Myocyte (in vitro differentiated cells): Measurements from ENCODE around the gene THBD. TPM values are rescaled to one million over a fixed set of nuclear protein-coding genes. Genes with fewer than 3 reads are reported as not detected.

Experiments used
- total RNA-seq: library from RNA; depleted of rRNA; stranded (reverse); fragments of >200 nt; gene quantifications from 2 replicates; pipeline ENCODE4 v1.2.3, GENCODE V29; 2014

The THBD gene
- total RNA-seq, 1 donor from 2014 or later: 17.9 TPM

Other genes with a start within 250 kb of the THBD start
- gene SSTR4, start 14.4 kb downstream of the THBD start, total RNA-seq: not detected in 2 replicates
- gene CD93, start 36.7 kb upstream of the THBD start, total RNA-seq: not detected in 2 replicates